HepG2 (cell line): ENCODE data around the gene CCDC142. TPM values are rescaled to one million over a fixed set of nuclear protein-coding genes. Genes with fewer than 3 reads are reported as not detected.

ENCODE experiments used
- CCAR2 ChIP-seq: fragments of 200-400 bp; formaldehyde crosslinking; optimal IDR thresholded peaks from 2 replicates; pipeline ENCODE3; 2018; ENCODE audit warnings: low read depth, mild to moderate bottlenecking, low read length, moderate library complexity
- ELF1 ChIP-seq: sonication (generic); formaldehyde crosslinking; IDR thresholded peaks from 2 replicates; pipeline ENCODE4 v1.4.0; 2020; ENCODE audit warnings: missing genetic modification reagents
- TBX3 ChIP-seq: fragments of 450-650 bp; IDR thresholded peaks from 2 replicates; pipeline ENCODE4 v1.6.1; 2017; ENCODE audit warnings: antibody characterized with exemption, mild to moderate bottlenecking, inconsistent platforms, borderline replicate concordance
- ZNF292 ChIP-seq: sonication (generic); formaldehyde crosslinking; IDR thresholded peaks from 2 replicates; pipeline ENCODE4 v1.8.1; 2022; ENCODE audit warnings: mild to moderate bottlenecking, low read depth, missing genetic modification reagents, borderline replicate concordance
- ZNF33B ChIP-seq: sonication (generic); formaldehyde crosslinking; IDR thresholded peaks from 2 replicates; pipeline ENCODE4 v1.5.1; 2020; ENCODE audit warnings: mild to moderate bottlenecking, missing genetic modification reagents
- ZNF431 ChIP-seq: sonication (generic); formaldehyde crosslinking; IDR thresholded peaks from 2 replicates; pipeline ENCODE4 v1.9.0; 2022; ENCODE audit warnings: missing genetic modification reagents, low read depth, mild to moderate bottlenecking, borderline replicate concordance
- polyA plus RNA-seq, 8 experiments: library from polyadenylated mRNA; depleted of rRNA in 3 of 8; stranded (reverse) in 7 of 8; unstranded in 1 of 8; fragments of >200 nt; fragmentation: Illumina TruSeq in 4 of 8; extraction: Trizol in 4 of 8; gene quantifications; 2 replicates each; pipeline versions ENCODE4 v1.2.1 to v1.2.3, GENCODE V29; 2011 to 2016; ENCODE audit warnings: low read depth in 4 of 8, missing spikeins in 1 of 8, mixed read lengths in 1 of 8; ENCODE audit not compliant: insufficient read depth in 1 of 8
- total RNA-seq, 5 experiments: library from RNA; depleted of rRNA; stranded (reverse); fragments of >200 nt; fragmentation: Illumina TruSeq; extraction: Trizol; gene quantifications; 2 replicates each; pipeline ENCODE4 v1.2.3, GENCODE V29; 2016; ENCODE audit warnings: low read depth in 1 of 5
- TF ChIP-seq, protein P1 (sequence below): sonication (generic); formaldehyde crosslinking; IDR thresholded peaks from 2 replicates; pipeline ENCODE4 v1.5.0; 2020; ENCODE audit warnings: missing genetic modification reagents, mild to moderate bottlenecking, borderline replicate concordance
- TF ChIP-seq, protein P2 (sequence below): sonication (generic); formaldehyde crosslinking; IDR thresholded peaks from 2 replicates; pipeline ENCODE4 v1.5.1; 2020; ENCODE audit warnings: missing genetic modification reagents, mild to moderate bottlenecking, borderline replicate concordance
- TF ChIP-seq, protein P3 (sequence below): sonication (generic); formaldehyde crosslinking; IDR thresholded peaks from 2 replicates; pipeline ENCODE4 v1.4.0; 2020; ENCODE audit warnings: mild to moderate bottlenecking, missing genetic modification reagents
- TF ChIP-seq, protein P4 (sequence below): IDR thresholded peaks from 2 replicates; pipeline ENCODE4 v1.6.1; 2016; ENCODE audit warnings: low read depth, borderline replicate concordance
- TF ChIP-seq, protein P5 (sequence below): sonication (generic); formaldehyde crosslinking; IDR thresholded peaks from 2 replicates; pipeline ENCODE4 v1.4.0; 2020; ENCODE audit warnings: missing genetic modification reagents
- TF ChIP-seq, protein P6 (sequence below): sonication (generic); formaldehyde crosslinking; IDR thresholded peaks from 2 replicates; pipeline ENCODE4 v1.8.1; 2022; ENCODE audit warnings: mild to moderate bottlenecking, missing genetic modification reagents

CCDC142 gene
- total and polyA plus RNA-seq, 2 of the 13 experiments (the other 11 are each of a cell fraction or from before 2014, with no cell fraction given): 14.7 to 30.4 TPM

DNA sequence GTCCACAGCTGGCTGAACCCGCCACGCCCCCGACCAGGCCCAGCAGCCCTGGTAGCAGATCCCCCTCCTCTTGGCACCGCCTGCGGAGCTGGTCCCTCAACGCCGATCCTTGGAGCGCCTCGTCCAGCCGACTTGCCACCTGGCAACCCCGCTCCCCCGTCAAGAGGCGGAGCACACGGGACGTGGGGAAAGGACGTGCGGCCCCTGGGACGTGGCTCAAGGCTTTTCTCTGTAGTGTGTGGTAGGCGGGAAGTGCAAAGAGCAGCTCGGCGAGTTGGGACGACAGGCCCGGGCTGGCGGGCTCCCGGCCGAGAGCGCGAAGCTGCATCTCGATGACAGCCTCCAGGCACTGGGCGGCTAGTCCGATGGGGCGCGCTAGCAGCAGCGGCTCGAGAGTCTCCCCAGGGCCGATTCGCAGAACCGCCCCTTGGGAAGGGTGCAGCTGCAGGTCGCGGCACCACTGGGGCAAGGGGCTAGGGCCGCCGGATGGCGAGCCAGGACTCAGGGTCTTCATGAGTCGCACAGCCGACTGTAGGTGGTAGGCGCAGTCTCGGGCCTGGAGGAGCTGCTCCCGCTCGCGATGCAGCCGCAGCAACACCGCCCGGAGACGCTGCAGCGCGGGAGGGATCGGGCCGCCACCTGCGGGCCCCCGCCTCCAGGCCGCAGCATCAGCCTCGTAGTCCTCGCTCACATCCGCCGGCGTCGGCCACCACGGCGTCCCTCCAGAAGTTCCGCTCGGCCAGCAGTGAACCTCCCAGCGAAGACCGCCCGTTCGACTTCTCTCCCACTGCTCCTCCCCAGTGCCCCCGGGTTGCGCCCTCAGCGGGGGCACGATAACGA, 617 bp downstream of the CCDC142 start (continued):
- TF ChIP-seq ELF1: no peak
- TF ChIP-seq ZNF292 (CRISPR knock-in tag): peak; percentile 85
- TF ChIP-seq CCAR2: no peak
- TF ChIP-seq, protein P1, sequence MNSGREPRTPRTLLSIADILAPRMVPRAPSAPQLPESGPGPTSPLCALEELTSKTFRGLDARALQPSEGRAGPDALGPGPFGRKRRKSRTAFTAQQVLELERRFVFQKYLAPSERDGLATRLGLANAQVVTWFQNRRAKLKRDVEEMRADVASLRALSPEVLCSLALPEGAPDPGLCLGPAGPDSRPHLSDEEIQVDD (CRISPR knock-in tag): 0 out of 2 replicates have a peak, but pooled peaks have one; percentile 45
- TF ChIP-seq, protein P2, sequence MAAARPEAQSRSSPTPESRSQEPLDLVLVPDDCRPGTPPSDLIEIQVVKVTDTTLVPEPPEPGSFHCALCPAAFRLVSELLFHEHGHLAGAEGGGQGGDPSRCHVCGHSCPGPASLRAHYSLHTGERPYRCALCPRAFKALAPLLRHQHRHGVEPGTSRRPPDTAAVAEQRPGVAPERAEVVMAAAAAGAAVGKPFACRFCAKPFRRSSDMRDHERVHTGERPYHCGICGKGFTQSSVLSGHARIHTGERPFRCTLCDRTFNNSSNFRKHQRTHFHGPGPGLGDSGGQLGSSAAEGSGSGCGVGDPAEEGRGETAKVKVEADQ (CRISPR knock-in tag): peak; percentile 79; the same call in 1 of the 2 replicates
- TF ChIP-seq, protein P3, sequence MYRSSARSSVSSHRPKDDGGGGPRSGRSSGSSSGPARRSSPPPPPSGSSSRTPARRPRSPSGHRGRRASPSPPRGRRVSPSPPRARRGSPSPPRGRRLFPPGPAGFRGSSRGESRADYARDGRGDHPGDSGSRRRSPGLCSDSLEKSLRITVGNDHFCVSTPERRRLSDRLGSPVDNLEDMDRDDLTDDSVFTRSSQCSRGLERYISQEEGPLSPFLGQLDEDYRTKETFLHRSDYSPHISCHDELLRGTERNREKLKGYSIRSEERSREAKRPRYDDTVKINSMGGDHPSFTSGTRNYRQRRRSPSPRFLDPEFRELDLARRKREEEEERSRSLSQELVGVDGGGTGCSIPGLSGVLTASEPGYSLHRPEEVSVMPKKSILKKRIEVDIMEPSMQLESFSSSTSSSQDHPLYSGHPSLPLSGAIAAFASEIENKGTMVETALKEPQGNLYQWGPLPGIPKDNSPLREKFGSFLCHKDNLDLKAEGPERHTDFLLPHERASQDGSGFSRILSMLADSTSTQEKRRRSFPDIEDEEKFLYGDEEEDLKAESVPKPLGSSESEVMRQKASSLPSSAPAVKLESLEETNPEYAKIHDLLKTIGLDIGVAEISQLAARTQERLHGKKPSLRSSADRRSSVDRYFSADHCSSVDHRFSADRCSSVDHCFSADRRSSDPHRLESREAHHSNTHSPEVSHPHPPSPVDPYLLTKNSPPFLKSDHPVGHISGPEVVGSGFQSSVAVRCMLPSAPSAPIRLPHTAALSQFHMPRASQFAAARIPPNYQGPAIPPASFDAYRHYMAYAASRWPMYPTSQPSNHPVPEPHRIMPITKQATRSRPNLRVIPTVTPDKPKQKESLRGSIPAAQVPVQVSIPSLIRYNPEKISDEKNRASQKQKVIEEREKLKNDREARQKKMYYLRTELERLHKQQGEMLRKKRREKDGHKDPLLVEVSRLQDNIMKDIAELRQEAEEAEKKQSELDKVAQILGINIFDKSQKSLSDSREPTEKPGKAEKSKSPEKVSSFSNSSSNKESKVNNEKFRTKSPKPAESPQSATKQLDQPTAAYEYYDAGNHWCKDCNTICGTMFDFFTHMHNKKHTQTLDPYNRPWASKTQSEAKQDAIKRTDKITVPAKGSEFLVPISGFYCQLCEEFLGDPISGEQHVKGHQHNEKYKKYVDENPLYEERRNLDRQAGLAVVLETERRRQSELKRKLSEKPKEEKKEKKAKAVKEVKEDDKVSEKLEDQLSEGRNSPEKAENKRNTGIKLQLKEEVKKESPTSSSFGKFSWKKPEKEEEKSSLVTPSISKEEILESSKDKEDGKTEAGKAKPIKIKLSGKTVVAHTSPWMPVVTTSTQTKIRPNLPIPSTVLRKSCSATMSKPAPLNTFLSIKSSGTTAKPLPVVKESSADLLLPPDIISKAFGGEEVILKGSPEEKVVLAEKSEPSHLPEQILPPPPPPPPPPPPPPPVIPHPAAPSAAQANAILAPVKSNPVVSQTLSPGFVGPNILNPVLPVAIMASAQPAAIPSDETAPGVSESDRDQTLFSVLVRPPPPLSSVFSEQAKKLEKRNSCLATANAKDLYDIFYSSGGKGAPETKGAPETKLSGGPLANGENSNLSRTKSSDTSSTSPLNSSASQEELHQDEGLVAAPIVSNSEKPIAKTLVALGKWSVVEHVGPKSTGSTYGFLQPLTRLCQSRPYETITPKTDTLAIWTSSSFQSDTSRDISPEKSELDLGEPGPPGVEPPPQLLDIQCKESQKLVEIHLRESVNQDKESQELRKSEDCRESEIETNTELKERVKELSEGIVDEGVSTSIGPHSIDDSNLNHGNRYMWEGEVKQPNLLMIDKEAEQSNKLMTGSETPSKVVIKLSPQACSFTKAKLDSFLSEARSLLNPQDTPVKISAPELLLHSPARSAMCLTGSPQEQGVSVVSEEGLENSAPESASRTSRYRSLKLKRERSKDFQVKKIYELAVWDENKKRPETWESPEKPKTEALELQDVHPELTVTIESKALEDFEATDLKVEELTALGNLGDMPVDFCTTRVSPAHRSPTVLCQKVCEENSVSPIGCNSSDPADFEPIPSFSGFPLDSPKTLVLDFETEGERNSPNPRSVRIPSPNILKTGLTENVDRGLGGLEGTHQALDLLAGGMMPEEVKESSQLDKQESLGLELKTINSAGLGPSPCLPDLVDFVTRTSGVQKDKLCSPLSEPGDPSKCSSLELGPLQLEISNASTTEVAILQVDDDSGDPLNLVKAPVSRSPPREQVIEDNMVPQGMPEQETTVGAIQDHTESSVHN (CRISPR knock-in tag): no peak; the same call in 1 of the 2 replicates
- TF ChIP-seq, protein P4, sequence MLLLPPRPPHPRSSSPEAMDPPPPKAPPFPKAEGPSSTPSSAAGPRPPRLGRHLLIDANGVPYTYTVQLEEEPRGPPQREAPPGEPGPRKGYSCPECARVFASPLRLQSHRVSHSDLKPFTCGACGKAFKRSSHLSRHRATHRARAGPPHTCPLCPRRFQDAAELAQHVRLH: no peak
- TF ChIP-seq, protein P5, sequence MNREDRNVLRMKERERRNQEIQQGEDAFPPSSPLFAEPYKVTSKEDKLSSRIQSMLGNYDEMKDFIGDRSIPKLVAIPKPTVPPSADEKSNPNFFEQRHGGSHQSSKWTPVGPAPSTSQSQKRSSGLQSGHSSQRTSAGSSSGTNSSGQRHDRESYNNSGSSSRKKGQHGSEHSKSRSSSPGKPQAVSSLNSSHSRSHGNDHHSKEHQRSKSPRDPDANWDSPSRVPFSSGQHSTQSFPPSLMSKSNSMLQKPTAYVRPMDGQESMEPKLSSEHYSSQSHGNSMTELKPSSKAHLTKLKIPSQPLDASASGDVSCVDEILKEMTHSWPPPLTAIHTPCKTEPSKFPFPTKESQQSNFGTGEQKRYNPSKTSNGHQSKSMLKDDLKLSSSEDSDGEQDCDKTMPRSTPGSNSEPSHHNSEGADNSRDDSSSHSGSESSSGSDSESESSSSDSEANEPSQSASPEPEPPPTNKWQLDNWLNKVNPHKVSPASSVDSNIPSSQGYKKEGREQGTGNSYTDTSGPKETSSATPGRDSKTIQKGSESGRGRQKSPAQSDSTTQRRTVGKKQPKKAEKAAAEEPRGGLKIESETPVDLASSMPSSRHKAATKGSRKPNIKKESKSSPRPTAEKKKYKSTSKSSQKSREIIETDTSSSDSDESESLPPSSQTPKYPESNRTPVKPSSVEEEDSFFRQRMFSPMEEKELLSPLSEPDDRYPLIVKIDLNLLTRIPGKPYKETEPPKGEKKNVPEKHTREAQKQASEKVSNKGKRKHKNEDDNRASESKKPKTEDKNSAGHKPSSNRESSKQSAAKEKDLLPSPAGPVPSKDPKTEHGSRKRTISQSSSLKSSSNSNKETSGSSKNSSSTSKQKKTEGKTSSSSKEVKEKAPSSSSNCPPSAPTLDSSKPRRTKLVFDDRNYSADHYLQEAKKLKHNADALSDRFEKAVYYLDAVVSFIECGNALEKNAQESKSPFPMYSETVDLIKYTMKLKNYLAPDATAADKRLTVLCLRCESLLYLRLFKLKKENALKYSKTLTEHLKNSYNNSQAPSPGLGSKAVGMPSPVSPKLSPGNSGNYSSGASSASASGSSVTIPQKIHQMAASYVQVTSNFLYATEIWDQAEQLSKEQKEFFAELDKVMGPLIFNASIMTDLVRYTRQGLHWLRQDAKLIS (CRISPR knock-in tag): peak; percentile 50
- TF ChIP-seq ZNF33B: peak; percentile 71; the same call in 1 of the 2 replicates
- TF ChIP-seq, protein P6, sequence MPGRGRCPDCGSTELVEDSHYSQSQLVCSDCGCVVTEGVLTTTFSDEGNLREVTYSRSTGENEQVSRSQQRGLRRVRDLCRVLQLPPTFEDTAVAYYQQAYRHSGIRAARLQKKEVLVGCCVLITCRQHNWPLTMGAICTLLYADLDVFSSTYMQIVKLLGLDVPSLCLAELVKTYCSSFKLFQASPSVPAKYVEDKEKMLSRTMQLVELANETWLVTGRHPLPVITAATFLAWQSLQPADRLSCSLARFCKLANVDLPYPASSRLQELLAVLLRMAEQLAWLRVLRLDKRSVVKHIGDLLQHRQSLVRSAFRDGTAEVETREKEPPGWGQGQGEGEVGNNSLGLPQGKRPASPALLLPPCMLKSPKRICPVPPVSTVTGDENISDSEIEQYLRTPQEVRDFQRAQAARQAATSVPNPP (CRISPR knock-in tag): peak; percentile 63; the same call in 1 of the 2 replicates
- TF ChIP-seq TBX3: no peak
- no peak for TF ChIP-seq ZNF431 (CRISPR knock-in tag)
